Superior temporal gyrus (tissue), 1 donor: ENCODE results near the gene FABP6.
A peak's percentile ranks its signal among the peaks of the same experiment; 100 is the strongest.
"Not testable (repeated sequence)": the region's sequence is repeated elsewhere in the genome, so short reads cannot be mapped to it uniquely, and the experiment has no call there.

Source experiments
- DNase-seq: peaks from one replicate; pipeline ENCODE4 v3.0.0-alpha.2; 2016; ENCODE audit errors: extremely low spot score

The FABP6 gene, protein sequence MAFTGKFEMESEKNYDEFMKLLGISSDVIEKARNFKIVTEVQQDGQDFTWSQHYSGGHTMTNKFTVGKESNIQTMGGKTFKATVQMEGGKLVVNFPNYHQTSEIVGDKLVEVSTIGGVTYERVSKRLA

DNA sequence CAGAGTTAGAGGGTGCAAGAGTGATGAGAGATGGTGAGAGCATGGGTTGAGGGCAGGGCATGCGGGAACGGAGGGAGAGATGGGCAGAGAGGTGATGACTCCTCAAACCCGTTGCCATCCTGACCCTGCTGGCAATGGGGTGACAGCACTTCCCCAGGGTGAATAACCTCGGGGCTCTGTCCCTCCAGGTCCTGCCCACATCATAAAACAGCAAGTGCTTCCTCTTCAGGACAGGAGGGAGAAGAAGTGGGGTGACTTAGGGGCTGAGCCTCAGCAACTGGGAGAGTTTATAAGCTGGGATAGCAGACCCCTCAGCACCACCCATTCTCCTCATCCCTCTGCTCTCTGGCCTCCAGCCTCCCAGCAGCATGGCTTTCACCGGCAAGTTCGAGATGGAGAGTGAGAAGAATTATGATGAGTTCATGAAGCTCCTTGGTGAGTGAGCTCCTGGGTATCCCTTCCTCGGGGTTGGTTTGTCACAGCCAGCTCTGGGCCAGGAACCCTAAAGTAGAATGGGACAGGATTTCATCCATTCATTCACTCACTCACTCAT is at the start of gene FABP6:
Gene FABP6, plus strand, starts transcription at position 317 of the 553 bp plus-strand sequence. Its CDS starts 52 bp downstream, at position 369.
- DNase-seq: no peak

- no peak for DNase-seq
Measured at GRCh38 chr5:160180931-160181330, 48.4 kb upstream of the FABP6 start.

DNA sequence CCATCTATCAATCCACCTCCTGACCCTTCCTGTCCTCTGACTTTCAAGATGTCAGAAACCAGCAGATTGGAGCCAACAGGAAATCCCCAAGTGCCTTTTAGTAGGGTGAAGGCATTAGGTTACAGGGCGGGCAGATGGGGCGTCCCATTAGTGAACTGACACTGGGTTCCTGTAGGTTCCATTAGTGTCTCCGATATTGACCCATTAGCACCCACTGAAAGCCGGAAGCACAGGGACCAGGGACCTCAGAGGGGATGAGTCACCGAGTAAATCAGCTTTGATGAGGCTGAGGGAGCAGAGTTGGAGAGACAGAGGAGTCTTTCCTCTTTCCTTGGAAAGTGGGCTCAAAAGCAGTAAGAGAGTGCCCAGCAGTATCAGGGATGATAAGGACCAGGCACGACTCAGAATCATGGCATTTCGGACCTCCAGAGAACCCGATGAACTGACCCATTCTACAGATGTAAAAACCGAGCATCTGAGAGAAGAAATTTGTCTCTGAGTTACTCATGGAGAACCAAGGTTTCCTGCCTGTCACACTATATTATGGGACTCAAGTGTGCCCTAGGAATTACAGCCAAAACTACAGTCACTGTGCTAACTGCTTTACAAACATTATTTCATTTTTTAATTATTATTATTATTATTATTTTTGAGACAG is 47.2 kb upstream of the FABP6 start:
- DNase-seq: no peak

- DNase-seq: peak; percentile 64
Measured at GRCh38 chr5:160183075-160183474, 46.2 kb upstream of the FABP6 start.

DNA sequence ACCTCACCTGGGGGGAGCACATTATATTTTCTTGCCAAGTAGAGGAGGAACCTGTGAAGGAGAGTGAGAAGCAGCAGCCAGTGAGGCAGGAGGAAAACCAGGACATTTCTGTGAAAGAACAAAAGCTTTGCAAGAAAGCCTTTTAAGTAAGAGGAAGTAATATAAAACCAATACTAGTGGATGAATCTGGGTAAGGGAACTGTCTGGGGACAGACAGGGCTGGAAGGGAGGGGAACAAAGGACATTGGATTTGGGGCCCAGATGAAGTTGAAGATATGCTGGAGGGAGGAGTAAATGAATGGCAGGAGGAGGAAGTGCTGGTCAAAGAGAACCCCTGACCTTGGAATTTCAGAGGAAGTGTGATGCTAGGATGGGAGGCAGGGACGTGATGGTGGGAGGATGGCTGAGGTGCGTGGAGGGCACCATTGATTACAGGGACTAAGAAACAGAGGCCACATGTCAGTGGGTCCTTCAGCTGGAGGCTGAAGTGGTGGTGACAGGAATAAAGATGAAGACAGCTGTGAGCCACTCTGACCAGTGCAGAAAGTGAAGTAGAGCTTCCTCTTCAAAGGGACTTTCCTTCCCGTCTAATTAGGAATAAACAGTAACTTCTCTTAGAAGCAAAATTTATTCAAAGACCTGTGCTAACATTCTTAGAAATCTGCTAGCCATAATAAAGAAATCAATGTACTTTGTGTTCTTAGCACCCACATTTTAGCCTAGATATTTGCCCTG is 43.5 kb upstream of the FABP6 start:
- no peak for DNase-seq

DNA sequence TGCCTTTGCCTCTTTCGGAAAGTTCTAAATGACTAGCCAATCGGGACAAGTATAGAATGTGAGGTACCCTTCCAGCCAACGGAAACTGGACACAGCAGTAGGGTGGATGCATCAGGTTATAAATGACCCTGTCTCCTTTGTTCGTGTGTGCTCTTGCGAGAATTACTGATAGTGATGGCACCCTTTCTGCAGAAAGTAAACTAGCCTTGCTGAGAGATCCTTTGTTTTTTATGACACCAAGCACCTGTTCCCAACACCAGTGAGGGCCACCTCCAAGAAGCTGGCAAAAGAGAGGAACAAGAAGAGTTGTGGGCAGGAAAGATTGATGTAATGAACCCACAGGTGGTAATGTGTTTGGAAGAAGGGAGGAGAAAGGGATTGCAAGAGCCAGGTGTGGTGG is 42.8 kb upstream of the FABP6 start:
- no peak for DNase-seq

- DNase-seq: no peak
Measured at GRCh38 chr5:160187091-160187490, 42.2 kb upstream of the FABP6 start.

- no peak for DNase-seq
Measured at GRCh38 chr5:160188141-160189015, 40.9 kb upstream of the FABP6 start.

DNA sequence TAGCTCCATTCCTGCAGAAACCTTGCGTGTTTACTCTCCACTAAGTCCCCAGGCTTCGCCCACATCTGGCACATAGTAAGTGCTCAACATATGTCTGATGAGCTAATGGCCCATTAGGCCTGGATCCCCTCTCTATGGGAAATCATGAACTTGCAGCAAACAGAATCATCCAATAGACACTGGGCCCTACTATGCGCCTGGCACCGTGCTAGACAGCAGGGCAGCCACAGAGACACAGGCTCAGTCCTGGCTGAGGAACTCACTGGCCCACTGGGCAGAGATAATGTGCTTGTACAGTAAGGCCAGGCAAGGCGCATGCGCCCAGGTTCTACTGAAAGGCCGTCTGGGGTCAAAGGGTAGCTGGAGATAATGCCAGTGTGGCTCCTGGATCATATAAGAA is 36.9 kb upstream of the FABP6 start:
- no peak for DNase-seq

GRCh38 chr5:160193076-160193475 is 36.2 kb upstream of the FABP6 start:
- not testable (repeated sequence) for DNase-seq

DNA sequence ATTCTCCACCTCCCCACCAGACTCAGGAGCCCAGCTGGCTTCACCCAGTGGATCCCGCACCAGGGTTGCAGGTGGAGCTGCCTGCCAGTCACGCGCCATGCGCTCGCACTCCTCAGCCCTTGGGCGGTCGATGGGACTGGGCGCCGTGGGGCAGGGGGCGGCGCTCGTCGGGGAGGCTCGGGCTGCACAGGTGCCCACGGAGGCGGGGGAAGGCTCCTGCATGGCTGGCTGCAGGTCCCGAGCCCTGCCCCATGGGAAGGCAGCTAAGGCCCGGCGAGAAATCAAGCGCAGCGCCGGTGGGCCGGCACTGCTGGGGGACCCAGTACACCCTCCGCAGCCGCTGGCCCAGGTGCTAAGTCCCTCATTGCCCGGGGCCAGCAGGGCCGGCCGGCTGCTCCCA is 35.5 kb upstream of the FABP6 start:
- DNase-seq: not testable (repeated sequence)

DNA sequence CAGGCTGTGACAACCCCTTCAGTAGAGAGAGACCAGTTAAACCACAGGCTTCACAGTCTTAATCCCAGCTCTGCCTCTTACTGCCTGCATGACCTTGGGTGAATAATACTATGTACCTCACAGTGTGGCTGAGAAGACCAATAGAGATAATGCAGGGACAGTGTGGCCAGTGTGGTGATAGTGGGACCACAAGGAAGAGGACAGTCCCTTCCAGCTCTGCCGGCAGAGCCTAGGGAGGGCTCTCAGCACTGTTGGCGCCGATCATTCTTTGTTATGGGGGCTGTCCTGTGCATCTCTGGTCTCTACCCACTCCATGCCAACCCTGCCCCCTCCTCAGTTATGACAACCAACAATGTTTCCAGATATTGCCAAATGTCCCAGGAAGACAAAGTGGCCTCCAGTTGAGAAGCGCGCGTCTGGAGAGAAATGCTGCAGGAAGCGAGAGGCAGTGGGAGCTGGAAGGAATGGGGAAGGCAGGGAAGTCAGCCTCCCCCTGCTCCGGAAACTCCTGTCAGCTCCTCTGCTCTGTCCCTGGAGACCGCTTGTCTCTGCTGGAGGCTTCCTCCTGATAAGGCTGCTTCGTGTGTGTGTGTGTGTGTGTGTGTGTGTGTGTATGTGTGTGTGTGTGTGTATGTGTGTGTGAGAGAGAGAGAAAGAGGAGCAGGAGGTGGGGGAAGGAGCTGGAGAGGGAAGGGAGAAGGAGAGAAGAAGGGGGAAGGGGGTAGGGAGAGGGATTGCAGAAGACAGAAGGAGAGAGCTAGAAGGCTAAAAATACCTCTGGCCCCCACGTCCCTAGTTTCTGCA is 31.8 kb upstream of the FABP6 start:
- no peak for DNase-seq

- DNase-seq: no peak
Measured at GRCh38 chr5:160198146-160198545, 31.2 kb upstream of the FABP6 start.

GRCh38 chr5:160198841-160199409 is 30.4 kb upstream of the FABP6 start:
- DNase-seq: no peak

DNA sequence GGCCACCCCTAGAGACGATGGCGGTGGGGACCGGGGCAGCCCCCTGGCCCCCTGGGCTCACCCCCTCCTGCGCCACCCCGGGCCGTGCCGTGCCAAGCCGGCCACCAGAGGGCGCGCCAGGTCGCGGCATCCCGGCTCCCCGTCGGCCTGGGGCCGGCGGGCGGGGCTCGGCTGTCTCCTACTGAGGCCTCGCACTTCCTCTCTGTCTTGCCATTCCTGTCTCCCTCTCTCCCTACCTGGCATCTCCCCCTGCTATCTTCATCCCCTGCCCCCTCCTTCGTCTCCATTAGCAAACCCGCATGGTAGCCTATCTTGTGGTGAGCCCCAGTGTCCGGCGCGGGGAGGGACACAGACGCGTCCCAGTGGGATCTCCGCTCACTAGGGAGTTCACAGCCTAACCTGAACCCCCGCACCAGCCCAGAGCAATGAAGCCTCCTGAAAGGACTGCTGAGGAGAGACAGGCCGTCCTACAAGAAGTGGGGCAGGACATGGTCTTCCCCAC is 29.8 kb upstream of the FABP6 start:
- peak; percentile 72 for DNase-seq

GRCh38 chr5:160207061-160207460 is 22.2 kb upstream of the FABP6 start:
- DNase-seq: no peak

DNA sequence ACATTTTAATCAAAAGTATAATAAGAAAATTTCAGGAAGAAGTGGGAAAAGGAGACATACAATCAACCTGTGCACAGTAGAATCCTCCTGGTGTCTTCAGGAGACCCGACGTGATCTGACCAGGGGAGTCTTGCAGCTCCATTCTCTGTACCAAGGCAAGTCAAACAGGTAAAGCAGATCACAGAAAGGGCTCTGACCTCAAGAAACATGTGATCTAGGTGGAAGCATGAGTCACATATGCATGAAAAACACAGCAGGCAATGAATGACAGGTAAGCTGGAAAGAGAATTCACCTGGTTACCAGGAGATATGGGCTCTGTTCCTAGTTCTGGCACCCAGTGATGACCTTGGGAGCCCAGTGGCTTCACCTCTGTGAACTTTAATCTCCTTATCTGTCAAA is 19.4 kb upstream of the FABP6 start:
- no peak for DNase-seq

GRCh38 chr5:160210606-160211005 is 18.7 kb upstream of the FABP6 start:
- no peak for DNase-seq

DNA sequence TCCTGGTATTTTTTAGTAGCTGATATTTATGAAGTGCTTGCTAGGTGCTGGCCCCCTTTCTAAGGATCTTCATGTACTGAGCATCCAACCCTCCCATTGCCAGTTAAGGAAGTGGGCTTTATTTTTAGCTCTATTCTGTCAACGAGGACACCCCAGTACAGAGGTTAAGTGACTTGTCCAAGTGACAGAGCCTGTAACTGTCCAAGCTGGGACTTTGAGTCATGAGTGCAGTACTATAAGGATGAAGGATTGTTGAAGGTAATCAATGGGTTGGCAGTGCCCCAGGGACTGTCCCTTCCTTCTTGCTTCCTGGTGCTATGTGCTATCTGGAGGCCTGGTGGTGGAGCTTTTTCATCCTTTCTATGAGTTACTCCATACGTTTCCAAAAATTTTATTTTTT is 18.0 kb upstream of the FABP6 start:
- DNase-seq: no peak

GRCh38 chr5:160213537-160213936 is 15.8 kb upstream of the FABP6 start:
- no peak for DNase-seq
